Measurements from ENCODE around the gene MMP25.
"Not testable (repeated sequence)": the region's sequence is repeated elsewhere in the genome, so short reads cannot be mapped to it uniquely, and the experiment has no call there.

The MMP25 gene

DNA sequence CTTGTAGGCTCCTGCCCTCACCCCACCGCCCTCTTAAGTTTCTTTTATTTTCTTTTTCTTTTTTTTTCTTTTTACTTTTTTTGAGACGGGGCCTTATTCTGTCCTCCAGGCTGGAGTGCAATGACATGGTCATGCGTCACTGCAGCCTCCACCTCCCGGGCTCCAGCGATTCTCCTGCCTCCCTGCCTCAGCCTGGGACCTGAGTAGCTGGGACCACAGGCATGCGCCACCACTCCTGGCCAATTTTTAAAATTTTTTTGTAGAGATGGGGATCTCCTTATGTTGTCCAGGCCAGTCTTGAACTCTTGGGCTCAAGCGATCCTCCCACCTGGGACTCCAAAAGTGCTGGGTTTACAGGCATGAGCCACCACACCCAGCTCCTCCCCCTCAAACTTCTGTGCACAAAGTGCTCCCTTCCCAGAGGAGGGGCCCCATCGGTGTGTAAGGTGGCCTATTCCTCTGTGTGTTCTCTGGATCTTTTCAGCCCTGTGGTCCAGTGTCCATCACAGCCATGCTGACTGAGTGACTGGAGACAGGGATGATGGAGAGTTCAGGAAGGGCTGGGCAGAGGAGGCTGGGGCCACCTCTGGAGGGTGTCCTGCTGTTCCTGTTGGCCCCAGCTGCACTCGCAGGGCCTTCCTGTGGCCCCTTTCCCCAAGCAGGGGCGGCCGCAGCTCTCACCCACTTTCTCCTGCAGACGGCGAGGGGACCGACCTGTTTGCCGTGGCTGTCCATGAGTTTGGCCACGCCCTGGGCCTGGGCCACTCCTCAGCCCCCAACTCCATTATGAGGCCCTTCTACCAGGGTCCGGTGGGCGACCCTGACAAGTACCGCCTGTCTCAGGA is 10.2 kb downstream of the MMP25 start:
- no peak for DNase-seq (ENCODE audit: low read depth in 2 of 2)

DNA sequence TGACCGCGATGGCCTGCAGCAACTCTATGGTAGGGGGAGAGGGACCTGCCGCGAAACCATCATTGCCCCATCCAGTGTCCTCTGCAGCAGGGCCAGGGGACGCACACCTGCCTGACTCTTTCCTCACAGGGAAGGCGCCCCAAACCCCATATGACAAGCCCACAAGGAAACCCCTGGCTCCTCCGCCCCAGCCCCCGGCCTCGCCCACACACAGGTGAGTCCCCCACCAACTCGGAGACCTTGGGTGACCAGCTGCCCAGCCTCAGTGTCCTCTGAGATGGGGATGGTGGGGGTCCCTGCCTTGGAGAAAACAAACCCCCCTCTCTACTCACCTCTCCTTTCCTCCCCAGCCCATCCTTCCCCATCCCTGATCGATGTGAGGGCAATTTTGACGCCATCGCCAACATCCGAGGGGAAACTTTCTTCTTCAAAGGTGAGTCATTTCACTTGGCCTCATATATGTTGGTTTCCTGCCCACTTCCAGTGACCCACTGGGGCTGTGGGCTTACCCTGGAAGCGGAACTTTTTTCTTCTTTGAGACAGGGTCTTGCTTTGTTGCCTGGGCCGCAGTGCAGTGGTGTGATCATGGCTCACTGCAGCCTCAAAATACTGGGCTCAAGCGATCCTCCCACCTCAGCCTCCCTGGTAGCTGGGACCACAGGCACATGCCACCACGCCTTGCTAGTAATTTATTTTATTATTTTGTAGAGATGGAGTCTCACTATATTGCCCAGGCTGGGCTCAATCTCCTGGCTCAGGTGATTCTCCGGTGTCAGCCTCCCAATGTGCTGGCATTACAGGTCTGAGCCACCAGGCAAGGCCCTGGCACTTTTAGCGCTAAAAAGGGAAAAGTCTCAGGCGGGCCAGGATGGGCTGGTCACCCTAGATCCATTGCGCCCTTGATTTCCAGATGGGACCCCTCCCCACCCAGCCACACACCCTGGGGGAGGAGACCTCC is 11.1 kb downstream of the MMP25 start:
- DNase-seq (ENCODE audit: low read depth in 2 of 2), result no peak

DNA sequence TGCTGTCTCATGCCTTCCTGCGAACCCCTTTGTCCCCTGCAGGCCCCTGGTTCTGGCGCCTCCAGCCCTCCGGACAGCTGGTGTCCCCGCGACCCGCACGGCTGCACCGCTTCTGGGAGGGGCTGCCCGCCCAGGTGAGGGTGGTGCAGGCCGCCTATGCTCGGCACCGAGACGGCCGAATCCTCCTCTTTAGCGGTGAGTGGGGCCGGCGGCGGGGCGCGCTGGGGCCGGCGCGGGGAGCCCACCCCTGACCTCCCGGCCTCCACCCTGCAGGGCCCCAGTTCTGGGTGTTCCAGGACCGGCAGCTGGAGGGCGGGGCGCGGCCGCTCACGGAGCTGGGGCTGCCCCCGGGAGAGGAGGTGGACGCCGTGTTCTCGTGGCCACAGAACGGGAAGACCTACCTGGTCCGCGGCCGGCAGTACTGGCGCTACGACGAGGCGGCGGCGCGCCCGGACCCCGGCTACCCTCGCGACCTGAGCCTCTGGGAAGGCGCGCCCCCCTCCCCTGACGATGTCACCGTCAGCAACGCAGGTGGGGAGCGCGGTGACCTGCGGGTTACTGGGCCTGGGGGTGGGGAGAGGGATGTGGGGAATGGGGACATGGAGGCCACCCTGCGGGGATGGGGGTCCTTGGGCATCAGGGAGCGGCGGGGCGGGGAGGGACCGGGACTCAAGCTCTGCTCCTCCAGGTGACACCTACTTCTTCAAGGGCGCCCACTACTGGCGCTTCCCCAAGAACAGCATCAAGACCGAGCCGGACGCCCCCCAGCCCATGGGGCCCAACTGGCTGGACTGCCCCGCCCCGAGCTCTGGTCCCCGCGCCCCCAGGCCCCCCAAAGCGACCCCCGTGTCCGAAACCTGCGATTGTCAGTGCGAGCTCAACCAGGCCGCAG is 12.0 kb downstream of the MMP25 start:
- DNase-seq (ENCODE audit: low read depth in 2 of 2), result no peak

DNA sequence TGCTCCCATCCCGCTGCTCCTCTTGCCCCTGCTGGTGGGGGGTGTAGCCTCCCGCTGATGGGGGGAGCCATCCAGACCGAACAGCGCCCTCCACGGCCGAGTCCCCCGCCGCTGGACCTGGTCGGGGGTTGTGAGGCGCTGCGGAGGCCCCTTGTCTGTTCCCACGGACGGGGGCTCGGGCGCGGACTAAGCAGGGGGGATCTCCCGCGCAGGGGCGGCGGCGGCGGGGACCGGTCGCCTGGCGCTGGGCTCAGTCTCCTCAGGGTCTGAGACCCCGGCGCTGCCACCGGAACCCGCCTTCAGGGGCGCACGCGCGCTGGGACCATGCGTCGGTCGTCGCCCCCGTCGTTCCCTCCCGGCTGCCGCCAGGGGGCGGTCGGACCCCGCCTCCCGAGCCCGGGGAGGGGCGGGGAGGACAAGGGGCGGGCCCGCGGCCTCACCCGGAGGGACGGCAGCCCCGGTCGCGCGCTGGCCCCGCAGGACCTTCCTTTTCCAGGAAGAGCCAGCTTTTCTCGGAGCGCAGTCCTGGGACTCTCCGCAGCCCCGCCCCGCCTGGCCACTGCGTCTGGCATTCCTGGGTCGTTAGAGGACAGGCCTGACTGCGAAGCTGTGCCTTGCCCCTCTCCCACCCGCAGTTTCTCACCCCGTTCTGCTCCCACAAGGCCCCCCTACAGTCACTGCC is 12.8 kb downstream of the MMP25 start:
- DNase-seq (ENCODE audit: low read depth in 2 of 2), result peak; percentile 43 to 53

DNA sequence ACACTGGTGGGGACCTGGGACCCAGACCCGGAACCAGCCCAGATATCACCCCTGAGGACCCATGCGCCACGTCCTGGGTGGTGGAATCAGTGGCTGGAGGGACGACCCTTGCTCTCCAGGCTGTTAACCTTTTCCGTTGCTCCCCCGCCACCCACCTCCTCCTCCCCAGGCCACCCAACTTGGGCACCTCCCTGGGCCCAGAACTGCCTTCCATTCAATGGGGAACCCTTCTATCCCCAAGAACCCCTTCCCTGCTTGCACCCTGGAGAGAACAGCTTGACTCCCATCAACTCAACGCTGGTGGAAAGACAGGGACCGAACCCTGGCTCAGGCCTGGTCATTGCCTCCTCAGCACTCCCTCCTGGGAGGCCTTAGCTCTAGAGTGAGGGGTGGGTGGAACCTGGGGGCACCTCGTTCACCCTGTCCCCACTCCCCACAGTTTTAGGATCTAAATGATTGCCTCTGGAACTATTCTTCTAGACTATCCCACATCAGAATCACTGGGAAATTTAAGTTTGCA is 13.4 kb downstream of the MMP25 start:
- no peak for DNase-seq (ENCODE audit: low read depth in 2 of 2)

DNA sequence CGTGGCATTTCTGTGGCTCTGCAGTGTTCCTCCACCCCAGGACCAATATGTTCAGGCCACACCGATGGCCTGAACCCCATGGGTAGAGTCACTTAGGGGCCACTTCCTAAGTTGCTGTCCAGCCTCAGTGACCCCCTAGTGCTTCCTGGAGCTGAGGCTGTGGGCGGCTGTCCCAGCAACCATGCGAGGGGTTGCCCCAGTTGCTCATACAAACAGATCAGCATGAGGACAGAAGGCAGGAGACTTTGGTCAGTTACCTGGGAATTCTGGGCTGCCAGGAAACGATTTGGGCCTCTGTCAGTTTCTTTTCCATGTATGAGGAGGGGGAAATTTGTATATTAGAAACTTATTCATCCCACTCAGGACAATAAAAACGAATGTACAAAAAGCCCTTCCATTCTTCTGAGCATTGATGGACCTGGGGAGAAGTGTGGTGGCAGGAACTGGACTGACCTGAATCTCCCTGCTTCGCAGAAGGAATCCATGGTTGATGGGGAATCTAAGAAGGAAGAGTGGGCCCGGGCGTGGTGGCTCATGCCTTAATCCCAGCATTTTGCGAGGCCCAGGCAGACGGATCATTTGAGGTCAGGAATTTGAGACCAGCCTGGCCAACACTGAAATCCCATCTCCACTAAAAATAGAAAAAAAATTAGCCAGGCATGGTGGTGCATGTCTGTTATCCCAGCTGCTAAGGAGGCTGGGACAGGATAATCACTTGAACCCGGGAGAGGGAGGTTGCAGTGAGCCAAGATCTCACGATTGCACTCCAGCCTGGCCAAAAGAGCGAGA is 14.2 kb downstream of the MMP25 start:
- DNase-seq (ENCODE audit: low read depth in 2 of 2), result no peak

DNA sequence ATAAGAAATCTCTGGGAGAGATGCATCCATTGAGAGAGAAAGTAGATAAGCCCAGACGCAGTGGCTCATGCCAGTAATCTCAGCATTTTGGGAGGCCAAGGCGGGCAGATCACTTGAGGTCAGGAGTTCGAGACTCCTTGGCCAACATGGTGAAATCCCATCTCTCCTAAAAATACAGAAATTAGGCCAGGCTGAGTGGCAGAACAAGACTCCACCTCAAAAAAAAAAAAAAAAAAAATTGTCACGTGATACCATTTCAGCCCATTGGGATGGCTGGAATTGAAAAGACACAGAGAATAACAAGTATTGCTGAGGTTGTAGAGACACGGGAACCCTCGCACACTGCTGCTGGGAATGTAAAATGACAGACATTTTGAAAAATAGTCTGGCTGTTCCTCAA is 16.2 kb downstream of the MMP25 start:
- no peak for DNase-seq (ENCODE audit: low read depth in 2 of 2)

DNA sequence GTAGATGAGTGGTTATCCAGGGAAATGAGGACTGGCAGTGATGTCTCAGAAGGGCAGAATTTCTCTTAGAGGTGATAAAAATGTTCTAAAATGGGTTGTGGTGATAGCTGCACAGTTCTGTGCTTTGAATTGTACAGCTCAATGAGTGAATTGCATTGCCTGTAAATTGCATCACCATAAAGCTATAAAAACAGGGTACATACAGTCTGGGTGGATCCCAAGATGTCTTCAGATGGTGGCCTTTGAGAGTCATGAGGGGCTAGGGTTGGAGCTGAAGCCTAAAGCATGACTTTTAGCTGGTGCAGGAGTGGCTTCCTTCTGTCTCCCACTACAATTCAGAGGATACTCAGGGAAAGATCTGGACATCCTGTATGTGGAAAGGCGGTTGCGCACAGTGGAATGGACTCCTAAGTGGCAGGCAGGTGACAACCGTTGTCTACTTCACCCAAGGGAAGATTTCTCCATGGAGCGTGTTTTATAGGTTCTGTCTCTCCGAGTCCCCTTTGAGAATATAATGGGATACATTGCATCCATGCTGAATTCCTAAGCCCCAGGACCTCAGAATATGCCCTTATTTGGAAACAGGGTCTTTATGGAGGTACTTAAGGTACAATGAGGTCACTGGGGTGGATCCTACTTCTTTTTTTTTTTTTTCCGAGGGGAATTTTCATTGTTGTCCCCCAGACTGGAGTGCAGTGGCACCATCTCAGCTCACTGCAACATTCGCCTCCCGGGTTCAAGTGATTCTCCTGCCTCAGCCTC is 17.4 kb downstream of the MMP25 start:
- DNase-seq (ENCODE audit: low read depth in 2 of 2), result no peak

DNA sequence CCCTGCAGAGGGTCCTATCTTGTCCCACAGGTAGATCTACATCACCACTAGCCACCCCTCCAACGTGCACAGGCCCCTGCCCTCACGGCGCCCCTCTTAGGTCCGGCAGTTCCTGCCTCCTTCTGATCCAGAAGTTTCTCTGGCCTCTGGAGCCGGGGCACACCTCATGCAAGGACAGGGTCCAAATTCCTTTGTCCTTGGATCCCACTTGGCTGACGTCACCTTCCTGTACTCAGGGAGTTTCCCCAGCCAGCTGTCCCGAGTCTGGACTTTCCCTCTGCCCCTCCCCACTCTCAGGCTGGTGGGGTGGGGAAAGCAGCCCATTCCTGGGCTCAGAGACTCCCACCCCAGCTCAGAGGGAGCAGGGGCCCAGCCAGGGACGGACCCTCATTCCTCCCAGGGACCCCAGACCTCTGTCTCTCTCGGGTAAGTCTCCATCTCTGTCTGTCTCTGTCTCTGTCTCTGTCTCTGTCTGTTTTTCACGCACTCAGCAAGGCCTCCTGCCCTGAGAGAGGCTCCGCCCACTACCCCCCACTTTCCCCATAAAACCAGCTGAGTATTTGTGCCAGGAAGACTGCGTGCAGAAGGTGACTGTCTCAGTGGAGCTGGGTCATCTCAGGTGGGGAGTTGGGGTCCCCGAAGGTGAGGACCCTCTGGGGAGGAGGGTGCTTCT is 18.8 kb downstream of the MMP25 start, which contains the start of gene IL32:
IL32 (plus strand) TSS at position 572 of the 673 bp plus-strand sequence. CDS start 172 bp downstream, outside the sequence.
- DNase-seq (ENCODE audit: low read depth in 2 of 2), result peak; percentile 8 to 16

DNA sequence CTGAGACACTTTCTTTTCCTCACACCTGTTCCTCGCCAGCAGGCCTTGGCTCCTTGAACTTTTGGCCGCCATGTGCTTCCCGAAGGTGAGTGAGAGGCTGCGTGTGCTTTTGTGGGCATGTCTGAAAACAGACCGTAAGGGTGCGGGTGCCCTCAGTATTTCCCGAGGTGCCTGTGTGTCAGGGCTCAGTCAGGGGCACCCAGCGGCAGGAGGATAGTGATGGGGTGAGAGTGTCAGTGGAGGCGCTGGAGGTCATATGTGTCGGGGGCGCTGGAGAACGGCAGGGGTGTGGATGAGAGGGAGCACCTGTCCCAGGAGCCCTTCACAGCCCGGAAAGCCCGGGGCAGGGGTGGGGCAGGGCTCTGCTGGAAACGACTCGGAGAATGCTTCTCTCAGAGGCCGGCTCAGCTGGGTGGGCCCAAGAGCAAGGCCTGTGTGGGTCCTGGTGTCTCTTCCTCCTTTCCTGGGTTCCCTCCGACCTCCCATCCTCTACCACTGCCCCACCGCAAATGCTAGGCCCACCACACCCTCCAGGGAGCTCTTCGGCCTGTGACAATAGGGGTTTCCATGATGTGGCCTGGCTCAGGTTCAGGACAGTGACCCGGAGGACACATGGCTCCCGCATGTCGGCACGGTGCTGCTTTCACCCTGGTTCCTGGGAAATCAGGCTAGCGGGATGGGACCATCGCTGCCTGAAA is 19.5 kb downstream of the MMP25 start:
- DNase-seq (ENCODE audit: low read depth in 2 of 2), result no peak

DNA sequence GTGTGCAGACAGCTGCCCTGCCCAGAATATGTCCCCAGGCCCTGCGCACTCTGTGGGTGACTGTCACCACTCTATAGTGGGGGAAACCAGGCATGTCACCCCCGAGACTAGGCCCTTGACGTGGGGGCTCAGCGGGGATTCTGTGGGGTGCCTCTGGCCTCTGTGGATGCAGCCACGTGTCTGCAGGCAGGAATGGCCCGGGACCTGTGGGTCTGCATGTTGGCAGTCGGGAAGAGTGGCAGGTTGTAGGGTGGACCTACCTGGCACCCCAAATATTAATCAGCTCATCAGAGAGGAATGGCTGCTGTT is 20.0 kb downstream of the MMP25 start:
- DNase-seq (ENCODE audit: low read depth in 2 of 2), result no peak

DNA sequence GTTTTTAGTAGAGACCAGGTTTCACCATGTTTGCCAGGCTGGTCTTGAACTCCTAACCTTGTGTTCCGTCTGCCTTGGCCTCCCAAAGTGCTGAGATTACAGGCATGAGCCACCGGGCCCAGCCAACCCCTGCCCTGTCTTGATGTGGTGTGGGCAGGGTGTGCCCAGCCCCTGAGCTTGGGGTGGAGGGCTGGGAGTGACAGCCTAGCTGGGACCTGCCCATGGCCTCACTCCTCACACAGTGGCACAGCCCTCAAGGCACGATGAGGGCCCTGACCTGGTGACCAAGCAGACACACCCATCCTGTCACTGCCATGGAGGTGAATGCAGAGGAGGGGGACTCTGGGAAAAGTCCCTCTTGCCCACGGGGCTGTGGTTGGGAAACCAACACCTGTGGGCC is 22.1 kb downstream of the MMP25 start:
- DNase-seq (ENCODE audit: low read depth in 2 of 2), result no peak

DNA sequence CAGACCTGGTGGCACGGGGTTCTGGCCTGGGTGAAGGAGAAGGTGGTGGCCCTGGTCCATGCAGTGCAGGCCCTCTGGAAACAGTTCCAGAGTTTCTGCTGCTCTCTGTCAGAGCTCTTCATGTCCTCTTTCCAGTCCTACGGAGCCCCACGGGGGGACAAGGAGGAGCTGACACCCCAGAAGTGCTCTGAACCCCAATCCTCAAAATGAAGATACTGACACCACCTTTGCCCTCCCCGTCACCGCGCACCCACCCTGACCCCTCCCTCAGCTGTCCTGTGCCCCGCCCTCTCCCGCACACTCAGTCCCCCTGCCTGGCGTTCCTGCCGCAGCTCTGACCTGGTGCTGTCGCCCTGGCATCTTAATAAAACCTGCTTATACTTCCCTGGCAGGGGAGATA is 22.8 kb downstream of the MMP25 start:
- DNase-seq (ENCODE audit: low read depth in 2 of 2), result not testable (repeated sequence)

DNA sequence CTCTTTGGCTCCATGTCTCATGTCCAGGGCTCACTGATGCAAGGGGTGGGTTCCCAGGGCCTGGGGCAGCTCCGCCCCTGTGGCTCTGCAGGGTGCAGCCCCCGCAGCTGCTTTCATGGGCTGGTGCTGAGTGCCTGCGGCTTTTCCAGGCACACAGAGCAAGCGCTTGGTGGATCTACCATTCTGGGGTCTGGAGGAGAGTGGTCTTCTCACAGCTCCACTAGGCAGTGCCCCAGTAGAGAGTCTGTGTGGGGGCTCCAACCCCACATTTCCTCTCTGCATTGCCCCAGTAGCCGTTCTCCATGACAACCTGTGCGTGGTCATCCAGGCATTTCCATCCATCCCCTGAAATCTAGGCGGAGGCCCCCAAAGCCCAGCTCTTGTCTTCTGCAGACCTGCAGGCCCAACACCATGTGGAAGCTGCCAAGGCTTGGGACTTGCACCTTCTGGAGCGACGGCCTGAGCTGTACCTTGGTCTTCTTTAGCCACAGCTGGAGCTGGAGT is 24.3 kb downstream of the MMP25 start:
- DNase-seq (ENCODE audit: low read depth in 2 of 2), result no peak

DNA sequence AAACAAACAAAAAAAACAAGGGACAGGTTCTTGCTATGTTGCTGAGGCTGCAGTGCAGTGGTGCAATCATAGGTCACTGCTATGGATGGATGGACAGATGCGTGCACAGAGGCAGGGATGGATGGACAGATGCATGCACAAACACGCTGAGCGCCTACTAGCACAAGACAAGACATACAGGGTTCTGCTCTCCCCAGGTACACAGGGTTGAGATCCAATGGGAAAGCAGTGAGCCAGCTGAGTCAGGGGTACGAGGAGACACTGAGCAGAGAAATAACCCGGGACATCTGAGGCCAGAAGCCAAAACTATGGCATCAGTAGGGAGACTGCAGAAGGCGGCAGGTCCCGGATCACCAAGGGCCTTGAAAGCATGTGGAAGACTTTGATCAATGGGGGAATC is 25.3 kb downstream of the MMP25 start:
- DNase-seq (ENCODE audit: low read depth in 2 of 2), result no peak

DNA sequence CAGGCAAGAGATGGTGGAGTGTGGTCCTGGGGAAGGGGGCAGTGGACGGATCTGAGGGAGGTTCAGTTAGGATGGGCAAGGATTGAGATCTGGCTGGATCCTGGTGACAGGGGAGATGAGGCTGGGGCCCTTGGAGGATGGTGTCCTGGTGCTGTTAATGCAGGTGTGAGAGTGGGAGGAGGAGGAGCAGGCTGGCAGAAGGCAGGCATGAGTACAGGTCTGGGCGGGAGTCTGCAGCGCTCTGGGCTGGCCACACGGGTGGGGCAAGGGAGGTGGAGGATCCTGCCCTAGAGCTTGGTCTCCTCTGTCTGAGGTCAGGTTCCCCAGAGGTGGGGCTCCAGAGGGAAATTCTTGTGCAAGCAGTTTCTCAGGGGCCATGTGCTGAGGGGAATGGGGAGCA is 25.8 kb downstream of the MMP25 start:
- not testable (repeated sequence) for DNase-seq (ENCODE audit: low read depth in 2 of 2)

DNA sequence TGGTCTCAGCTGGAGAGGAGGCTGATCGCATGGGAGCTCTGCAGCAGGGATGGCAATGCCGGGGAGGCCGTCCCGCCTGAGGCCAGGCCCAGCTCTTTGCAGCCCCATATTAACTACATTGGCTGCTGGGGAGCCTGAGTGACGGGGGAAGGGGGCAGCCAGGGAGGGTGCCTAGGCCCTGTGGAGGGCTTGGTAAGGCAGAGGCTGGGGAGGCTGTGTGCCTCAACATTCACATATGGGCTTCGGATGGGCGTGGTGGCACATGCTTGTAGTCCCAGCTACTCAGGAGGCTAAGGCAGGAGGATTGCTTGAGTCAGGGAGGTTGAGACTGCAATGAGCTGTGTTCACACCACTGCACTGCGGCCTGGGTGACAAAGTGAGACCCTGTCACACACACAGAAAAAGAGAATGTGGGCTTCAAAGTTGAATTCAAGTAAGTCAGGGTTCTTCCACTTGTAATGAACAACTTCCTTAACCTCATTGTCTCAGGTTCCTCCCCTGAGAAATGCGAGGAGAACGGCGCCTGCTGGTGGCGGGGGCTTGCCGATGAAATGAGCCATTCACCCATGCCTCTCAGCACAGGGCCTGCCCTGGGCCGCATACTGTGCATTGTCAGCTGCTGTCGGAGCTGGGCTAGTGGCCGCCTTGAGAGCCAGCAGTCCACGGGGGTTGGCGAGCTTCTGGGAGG is 26.4 kb downstream of the MMP25 start:
- DNase-seq (ENCODE audit: low read depth in 2 of 2), result not testable (repeated sequence)
